Measurements from ENCODE around the gene RBM14.

DNA sequence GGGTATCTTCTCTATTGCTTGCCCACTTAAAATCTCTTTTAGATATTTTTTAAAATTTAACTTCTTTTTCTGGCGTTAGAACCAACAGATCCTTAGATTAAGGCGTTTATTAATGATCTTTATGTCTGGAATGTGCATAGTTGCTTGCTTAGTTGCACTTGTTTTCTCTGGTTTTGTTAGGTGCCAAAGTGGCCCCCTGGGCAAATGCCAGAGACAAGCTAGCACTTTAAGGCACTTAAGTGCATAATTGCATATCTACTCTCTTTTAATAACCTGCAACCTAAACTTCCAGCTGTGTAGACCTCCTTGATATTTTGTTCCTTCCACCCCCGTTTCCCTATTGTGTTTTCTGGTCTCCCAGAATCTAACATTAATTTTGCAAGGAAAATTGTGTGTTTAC, 25.4 kb downstream of the RBM14 start:
- TF ChIP-seq, protein P1, sequence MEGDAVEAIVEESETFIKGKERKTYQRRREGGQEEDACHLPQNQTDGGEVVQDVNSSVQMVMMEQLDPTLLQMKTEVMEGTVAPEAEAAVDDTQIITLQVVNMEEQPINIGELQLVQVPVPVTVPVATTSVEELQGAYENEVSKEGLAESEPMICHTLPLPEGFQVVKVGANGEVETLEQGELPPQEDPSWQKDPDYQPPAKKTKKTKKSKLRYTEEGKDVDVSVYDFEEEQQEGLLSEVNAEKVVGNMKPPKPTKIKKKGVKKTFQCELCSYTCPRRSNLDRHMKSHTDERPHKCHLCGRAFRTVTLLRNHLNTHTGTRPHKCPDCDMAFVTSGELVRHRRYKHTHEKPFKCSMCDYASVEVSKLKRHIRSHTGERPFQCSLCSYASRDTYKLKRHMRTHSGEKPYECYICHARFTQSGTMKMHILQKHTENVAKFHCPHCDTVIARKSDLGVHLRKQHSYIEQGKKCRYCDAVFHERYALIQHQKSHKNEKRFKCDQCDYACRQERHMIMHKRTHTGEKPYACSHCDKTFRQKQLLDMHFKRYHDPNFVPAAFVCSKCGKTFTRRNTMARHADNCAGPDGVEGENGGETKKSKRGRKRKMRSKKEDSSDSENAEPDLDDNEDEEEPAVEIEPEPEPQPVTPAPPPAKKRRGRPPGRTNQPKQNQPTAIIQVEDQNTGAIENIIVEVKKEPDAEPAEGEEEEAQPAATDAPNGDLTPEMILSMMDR (IDR thresholded peaks at IDR 0.05): no peak
- TF ChIP-seq EZH2 (IDR thresholded peaks at IDR 0.05; ENCODE audit: borderline replicate concordance, insufficient read depth, low read depth, low read length, poor library complexity, severe bottlenecking): no peak

All from B cell (primary cell).